ENCODE results near the gene COPZ2. TPM values are rescaled to one million over a fixed set of nuclear protein-coding genes. Genes with fewer than 3 reads are reported as not detected.

COPZ2 gene
- polyA plus RNA-seq, 1 of the 3 experiments (the other 2 are of a cell fraction), result 36.9 TPM

DNA sequence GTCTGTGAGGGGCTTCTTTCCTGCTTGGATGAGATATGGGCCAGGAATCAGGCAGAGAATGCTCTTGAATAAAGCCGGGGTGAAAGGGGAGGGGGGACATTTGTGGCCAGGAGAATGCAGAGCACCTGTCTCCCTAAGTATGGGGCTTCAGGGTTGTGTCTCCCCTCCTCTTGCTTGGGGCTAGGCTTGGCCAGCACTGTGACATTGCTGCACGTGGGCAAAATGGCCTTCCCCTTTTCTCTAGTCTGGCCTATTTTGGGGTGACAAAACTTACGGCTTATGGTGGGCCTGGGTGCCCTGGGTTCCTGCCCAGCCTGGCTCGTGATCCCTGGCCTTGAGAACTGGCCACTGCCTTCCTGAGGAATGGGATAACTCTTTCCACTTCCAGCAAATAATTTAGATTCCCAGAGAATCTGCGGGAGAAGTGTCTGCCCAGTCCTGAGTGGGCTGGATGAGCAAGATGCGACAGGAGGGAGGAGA, 16.2 kb upstream of the COPZ2 start:
- Histone ChIP-seq H3K4me2 (peak overlapping the region; percentile 88), H3K4me3 (ENCODE audit: low read depth in 2 of 2, low read length in 1 of 2) (peak overlapping the region; percentile 29 to 42; a peak in 3 of 4 replicates), H3K9ac (peak overlapping the region; percentile 5; the same call in 1 of the 2 replicates), H3K27me3 (ENCODE audit: insufficient read depth) (no peaks in the 10 kb centered on the region), H3F3A (replicated peaks; ENCODE audit: insufficient read depth) (peaks cover 29% of the 10 kb centered on the region), H3K27ac (ENCODE audit: low read depth in 2 of 2, low read length in 1 of 2) (peak overlapping the region; percentile 88 to 95; a peak in 3 of 4 replicates), H3K36me3 (replicated peaks in 1 of 2; ENCODE audit: control insufficient read depth in 1 of 2, insufficient read depth in 2 of 2, low read length in 1 of 2) (peaks cover 34 to 67% of the 10 kb centered on the region in 2 experiments), H2AFZ (ENCODE audit: low read depth) (no peak overlapping the region), H4K20me1 (ENCODE audit: insufficient read depth) (peaks cover 58% of the 10 kb centered on the region), H3K9me3 (no peaks in the 10 kb centered on the region), H3K79me2 (ENCODE audit: insufficient read depth) (peaks cover 84% of the 10 kb centered on the region), H3K9me2 (no peaks in the 10 kb centered on the region), H3K4me1 (ENCODE audit: control insufficient read depth in 1 of 2, insufficient read depth in 2 of 2, low read depth in 1 of 2, low read length in 1 of 2) (peaks cover 61 to 67% of the 10 kb centered on the region in 2 experiments)
- no peak for DNase-seq
- TF ChIP-seq, protein P1, sequence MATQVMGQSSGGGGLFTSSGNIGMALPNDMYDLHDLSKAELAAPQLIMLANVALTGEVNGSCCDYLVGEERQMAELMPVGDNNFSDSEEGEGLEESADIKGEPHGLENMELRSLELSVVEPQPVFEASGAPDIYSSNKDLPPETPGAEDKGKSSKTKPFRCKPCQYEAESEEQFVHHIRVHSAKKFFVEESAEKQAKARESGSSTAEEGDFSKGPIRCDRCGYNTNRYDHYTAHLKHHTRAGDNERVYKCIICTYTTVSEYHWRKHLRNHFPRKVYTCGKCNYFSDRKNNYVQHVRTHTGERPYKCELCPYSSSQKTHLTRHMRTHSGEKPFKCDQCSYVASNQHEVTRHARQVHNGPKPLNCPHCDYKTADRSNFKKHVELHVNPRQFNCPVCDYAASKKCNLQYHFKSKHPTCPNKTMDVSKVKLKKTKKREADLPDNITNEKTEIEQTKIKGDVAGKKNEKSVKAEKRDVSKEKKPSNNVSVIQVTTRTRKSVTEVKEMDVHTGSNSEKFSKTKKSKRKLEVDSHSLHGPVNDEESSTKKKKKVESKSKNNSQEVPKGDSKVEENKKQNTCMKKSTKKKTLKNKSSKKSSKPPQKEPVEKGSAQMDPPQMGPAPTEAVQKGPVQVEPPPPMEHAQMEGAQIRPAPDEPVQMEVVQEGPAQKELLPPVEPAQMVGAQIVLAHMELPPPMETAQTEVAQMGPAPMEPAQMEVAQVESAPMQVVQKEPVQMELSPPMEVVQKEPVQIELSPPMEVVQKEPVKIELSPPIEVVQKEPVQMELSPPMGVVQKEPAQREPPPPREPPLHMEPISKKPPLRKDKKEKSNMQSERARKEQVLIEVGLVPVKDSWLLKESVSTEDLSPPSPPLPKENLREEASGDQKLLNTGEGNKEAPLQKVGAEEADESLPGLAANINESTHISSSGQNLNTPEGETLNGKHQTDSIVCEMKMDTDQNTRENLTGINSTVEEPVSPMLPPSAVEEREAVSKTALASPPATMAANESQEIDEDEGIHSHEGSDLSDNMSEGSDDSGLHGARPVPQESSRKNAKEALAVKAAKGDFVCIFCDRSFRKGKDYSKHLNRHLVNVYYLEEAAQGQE (IDR thresholded peaks at IDR 0.05; ENCODE audit: low read depth, low read length), result no peak
- WGBS (ENCODE audit: low lambda C conversion rate), result 51% methylated on average over 6 of the region's 6 CpGs
- CTCF ChIA-PET, result interaction anchor here (0.9 to 44.3 kb wide), 8 partner anchors 10 to 565 kb away, joined by 3 to 1200 read pairs (median 7); partner anchors contain the start of gene COPZ2
- POLR2A ChIA-PET, result interaction anchor here (1.0 to 2.9 kb wide), 4 partner anchors 9 to 50 kb away, joined by 3 to 18 read pairs (median 6); no protein-coding TSS in a partner anchor

DNA sequence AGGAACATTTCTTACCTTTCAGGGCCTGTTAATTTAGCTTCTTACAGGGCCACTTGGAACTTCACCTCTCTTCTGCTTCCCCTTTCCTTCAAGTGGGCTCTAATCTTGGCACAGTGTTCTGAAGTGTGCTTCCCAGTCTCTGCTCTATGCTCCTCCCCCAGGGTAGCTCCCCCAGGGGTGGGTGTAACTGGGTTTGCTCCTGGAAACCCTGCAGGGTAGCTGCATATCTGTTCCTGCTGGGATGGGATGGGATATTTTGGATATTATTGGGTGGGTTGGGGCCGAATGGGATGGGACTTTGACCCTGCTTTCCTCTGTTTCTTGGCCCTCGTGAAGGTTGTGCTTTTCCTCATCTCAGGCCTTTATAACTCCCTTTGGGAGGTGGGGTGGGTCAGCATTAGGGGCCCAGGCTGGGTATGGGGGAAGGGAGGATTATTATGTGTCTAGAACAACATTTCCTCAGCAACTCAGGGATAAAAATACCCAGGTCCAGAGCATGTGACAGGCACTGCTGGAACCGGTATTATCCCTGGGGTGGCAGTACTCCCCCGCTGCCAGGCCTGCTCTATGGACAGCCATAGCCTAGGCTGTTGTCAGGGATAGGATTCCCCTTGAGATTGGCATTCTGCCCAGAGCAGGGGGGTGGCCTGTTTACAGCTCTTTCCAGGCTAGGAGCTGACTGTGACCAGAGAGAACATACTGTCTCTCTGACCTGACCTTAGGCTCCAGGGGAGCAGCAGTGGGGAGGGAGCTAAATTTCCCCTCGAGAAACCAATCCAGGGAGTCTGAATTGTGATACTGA, 15.6 kb upstream of the COPZ2 start:
- peak overlapping the region; percentile 88 for H3K4me2 ChIP-seq
- 47% methylated on average over 5 of the region's 5 CpGs for WGBS (ENCODE audit: low lambda C conversion rate)
- CTCF ChIA-PET, result interaction anchor here (0.9 to 44.3 kb wide), 10 partner anchors 8 to 566 kb away, joined by 3 to 1200 read pairs (median 5); partner anchors contain the start of gene COPZ2
- peaks cover 30% of the 10 kb centered on the region for H3F3A ChIP-seq (replicated peaks; ENCODE audit: insufficient read depth)
- peaks cover 61 to 67% of the 10 kb centered on the region in 2 experiments for H3K4me1 ChIP-seq (ENCODE audit: control insufficient read depth in 1 of 2, insufficient read depth in 2 of 2, low read depth in 1 of 2, low read length in 1 of 2)
- peaks cover 58% of the 10 kb centered on the region for H4K20me1 ChIP-seq (ENCODE audit: insufficient read depth)
- H3K36me3 ChIP-seq (replicated peaks in 1 of 2; ENCODE audit: control insufficient read depth in 1 of 2, insufficient read depth in 2 of 2, low read length in 1 of 2), result peaks cover 31 to 60% of the 10 kb centered on the region in 2 experiments
- POLR2A ChIA-PET, result interaction anchor here (1.4 to 1.9 kb wide), 2 partner anchors 16 to 26 kb away, joined by 3 to 4 read pairs; no protein-coding TSS in a partner anchor
- peak overlapping the region; percentile 5; the same call in 1 of the 2 replicates for H3K9ac ChIP-seq
- peak; percentile 80 for DNase-seq
- peak overlapping the region; percentile 88 to 95; a peak in 3 of 4 replicates for H3K27ac ChIP-seq (ENCODE audit: low read depth in 2 of 2, low read length in 1 of 2)
- H3K9me2 ChIP-seq, result no peaks in the 10 kb centered on the region
- H3K4me3 ChIP-seq (ENCODE audit: low read depth in 2 of 2, low read length in 1 of 2), result peak overlapping the region; percentile 14 to 29; a peak in 3 of 4 replicates
- peaks cover 86% of the 10 kb centered on the region for H3K79me2 ChIP-seq (ENCODE audit: insufficient read depth)
- H2AFZ ChIP-seq (ENCODE audit: low read depth), result no peak overlapping the region
- H3K9me3 ChIP-seq, result no peaks in the 10 kb centered on the region
- no peaks in the 10 kb centered on the region for H3K27me3 ChIP-seq (ENCODE audit: insufficient read depth)
- TF ChIP-seq POLR2AphosphoS5 (IDR thresholded peaks at IDR 0.05; ENCODE audit: low read depth, low read length), result no peak
- no peak for TF ChIP-seq RXRA (IDR thresholded peaks at IDR 0.05; ENCODE audit: borderline replicate concordance, low read depth)
- TF ChIP-seq, protein P2, sequence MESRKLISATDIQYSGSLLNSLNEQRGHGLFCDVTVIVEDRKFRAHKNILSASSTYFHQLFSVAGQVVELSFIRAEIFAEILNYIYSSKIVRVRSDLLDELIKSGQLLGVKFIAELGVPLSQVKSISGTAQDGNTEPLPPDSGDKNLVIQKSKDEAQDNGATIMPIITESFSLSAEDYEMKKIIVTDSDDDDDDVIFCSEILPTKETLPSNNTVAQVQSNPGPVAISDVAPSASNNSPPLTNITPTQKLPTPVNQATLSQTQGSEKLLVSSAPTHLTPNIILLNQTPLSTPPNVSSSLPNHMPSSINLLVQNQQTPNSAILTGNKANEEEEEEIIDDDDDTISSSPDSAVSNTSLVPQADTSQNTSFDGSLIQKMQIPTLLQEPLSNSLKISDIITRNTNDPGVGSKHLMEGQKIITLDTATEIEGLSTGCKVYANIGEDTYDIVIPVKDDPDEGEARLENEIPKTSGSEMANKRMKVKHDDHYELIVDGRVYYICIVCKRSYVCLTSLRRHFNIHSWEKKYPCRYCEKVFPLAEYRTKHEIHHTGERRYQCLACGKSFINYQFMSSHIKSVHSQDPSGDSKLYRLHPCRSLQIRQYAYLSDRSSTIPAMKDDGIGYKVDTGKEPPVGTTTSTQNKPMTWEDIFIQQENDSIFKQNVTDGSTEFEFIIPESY (IDR thresholded peaks at IDR 0.05; ENCODE audit: borderline replicate concordance, low read depth), result no peak
- TF ChIP-seq JUND (IDR thresholded peaks at IDR 0.05), result no peak
- no peak for TF ChIP-seq EZH2phosphoT487 (IDR thresholded peaks at IDR 0.05; ENCODE audit: borderline replicate concordance, low read depth)
- peak; percentile 67; the same call in 1 of the 2 replicates for TF ChIP-seq RFX5 (IDR thresholded peaks at IDR 0.05; ENCODE audit: low read length)
- TF ChIP-seq, protein P3, sequence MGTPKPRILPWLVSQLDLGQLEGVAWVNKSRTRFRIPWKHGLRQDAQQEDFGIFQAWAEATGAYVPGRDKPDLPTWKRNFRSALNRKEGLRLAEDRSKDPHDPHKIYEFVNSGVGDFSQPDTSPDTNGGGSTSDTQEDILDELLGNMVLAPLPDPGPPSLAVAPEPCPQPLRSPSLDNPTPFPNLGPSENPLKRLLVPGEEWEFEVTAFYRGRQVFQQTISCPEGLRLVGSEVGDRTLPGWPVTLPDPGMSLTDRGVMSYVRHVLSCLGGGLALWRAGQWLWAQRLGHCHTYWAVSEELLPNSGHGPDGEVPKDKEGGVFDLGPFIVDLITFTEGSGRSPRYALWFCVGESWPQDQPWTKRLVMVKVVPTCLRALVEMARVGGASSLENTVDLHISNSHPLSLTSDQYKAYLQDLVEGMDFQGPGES (IDR thresholded peaks at IDR 0.05; ENCODE audit: low read depth, low read length), result no peak
- no peak for TF ChIP-seq TAF1 (IDR thresholded peaks at IDR 0.05; ENCODE audit: borderline replicate concordance, low read depth, low read length)
- TF ChIP-seq RAD21 (IDR thresholded peaks at IDR 0.05; ENCODE audit: low read length), result peak; percentile 43
- TF ChIP-seq MXI1 (IDR thresholded peaks at IDR 0.05; ENCODE audit: low read depth, low read length), result peak; percentile 89
- TF ChIP-seq ELF1 (IDR thresholded peaks at IDR 0.05), result no peak
- TF ChIP-seq RCOR1 (IDR thresholded peaks at IDR 0.05; ENCODE audit: low read length), result peak; percentile 39; the same call in 1 of the 2 replicates
- no peak for TF ChIP-seq YY1 (IDR thresholded peaks at IDR 0.05; ENCODE audit: low read depth)
- no peak for TF ChIP-seq SMC3 (IDR thresholded peaks at IDR 0.05; ENCODE audit: low read depth, low read length)
- no peak for TF ChIP-seq GABPA (IDR thresholded peaks at IDR 0.05; ENCODE audit: low read depth)
- no peak for TF ChIP-seq FOXM1 (IDR thresholded peaks at IDR 0.05; ENCODE audit: low read depth)
- TF ChIP-seq EP300 (IDR thresholded peaks at IDR 0.05; ENCODE audit: borderline replicate concordance in 1 of 2, low read depth in 1 of 2, low read length in 1 of 2), result peak in 1 of 2 experiments; percentile 60; a peak in 1 of 4 replicates
- no peak for TF ChIP-seq TCF12 (IDR thresholded peaks at IDR 0.05)

Measured in SK-N-SH (cell line).